Measurements from ENCODE around the gene TMEM258. TPM values are rescaled to one million over a fixed set of nuclear protein-coding genes. Genes with fewer than 3 reads are reported as not detected.

Gene TMEM258
- total RNA-seq, 1 donor from 2014 or later: 61.3 TPM

- no peaks in the 10 kb centered on the region for H3K36me3 ChIP-seq (ENCODE audit: control insufficient read depth, insufficient read depth, low read length)
- FAIRE-seq: no peak
- TF ChIP-seq, protein P1, sequence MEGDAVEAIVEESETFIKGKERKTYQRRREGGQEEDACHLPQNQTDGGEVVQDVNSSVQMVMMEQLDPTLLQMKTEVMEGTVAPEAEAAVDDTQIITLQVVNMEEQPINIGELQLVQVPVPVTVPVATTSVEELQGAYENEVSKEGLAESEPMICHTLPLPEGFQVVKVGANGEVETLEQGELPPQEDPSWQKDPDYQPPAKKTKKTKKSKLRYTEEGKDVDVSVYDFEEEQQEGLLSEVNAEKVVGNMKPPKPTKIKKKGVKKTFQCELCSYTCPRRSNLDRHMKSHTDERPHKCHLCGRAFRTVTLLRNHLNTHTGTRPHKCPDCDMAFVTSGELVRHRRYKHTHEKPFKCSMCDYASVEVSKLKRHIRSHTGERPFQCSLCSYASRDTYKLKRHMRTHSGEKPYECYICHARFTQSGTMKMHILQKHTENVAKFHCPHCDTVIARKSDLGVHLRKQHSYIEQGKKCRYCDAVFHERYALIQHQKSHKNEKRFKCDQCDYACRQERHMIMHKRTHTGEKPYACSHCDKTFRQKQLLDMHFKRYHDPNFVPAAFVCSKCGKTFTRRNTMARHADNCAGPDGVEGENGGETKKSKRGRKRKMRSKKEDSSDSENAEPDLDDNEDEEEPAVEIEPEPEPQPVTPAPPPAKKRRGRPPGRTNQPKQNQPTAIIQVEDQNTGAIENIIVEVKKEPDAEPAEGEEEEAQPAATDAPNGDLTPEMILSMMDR (IDR thresholded peaks at IDR 0.05; ENCODE audit: insufficient read depth, low read length, severe bottlenecking): no peak
- H3K27me3 ChIP-seq (ENCODE audit: control insufficient read depth, insufficient read depth, low read length): no peaks in the 10 kb centered on the region
- no peak overlapping the region for H3K4me3 ChIP-seq (ENCODE audit: low read depth, low read length)
- no peak for DNase-seq (ENCODE audit: low read depth)
These were observed 12.5 kb downstream of the TMEM258 start for GRCh38 chr11:61779666-61780525.

DNA sequence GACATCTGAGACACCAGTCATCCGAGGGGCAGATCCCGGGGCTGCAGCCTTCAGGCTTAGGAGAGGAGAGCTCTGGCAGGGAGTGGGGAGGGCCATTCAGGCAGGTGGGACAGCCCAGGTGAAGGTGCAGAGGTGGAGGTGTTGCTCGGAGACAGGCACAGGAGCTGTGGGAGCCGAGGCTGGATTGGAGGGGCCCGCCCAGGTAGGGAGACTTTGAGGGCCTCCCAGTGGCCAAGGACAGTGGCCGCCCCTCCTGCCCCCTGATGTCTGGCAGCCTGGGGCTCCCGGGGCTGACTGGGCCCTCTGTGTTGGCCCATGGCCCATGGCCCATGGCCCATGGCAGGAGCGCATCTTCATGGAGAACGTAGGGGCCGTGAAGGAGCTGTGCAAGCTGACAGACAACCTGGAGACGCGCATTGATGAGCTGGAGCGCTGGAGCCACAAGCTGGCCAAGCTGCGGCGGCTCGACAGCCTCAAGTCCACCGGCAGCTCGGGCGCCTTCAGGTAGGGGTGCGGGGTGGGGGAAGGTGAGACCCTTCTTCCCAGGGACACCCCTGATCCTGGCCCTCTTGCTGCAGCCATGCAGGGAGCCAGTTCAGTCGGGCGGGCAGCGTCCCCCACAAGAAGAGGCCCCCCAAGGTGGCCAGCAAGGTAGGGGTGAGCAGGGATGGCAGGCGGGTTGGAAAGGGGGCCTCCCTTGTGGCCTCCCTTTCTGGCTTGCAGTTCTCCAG lies 13.3 kb downstream of the TMEM258 start:
- Histone ChIP-seq H3K4me3 (ENCODE audit: low read depth, low read length) (no peak overlapping the region), H3K27me3 (ENCODE audit: control insufficient read depth, insufficient read depth, low read length) (no peaks in the 10 kb centered on the region), H3K36me3 (ENCODE audit: control insufficient read depth, insufficient read depth, low read length) (no peaks in the 10 kb centered on the region)
- no peak for DNase-seq (ENCODE audit: low read depth)
- TF ChIP-seq, protein P1 (IDR thresholded peaks at IDR 0.05; ENCODE audit: insufficient read depth, low read length, severe bottlenecking): no peak
- FAIRE-seq: no peak

GRCh38 chr11:61778357-61778886 lies 14.0 kb downstream of the TMEM258 start:
- H3K27me3 ChIP-seq (ENCODE audit: control insufficient read depth, insufficient read depth, low read length): no peaks in the 10 kb centered on the region
- no peak for DNase-seq (ENCODE audit: low read depth)
- H3K36me3 ChIP-seq (ENCODE audit: control insufficient read depth, insufficient read depth, low read length): no peaks in the 10 kb centered on the region
- H3K4me3 ChIP-seq (ENCODE audit: low read depth, low read length): no peak overlapping the region
- FAIRE-seq: no peak
- TF ChIP-seq, protein P1 (IDR thresholded peaks at IDR 0.05; ENCODE audit: insufficient read depth, low read length, severe bottlenecking): no peak

- Histone ChIP-seq H3K27me3 (ENCODE audit: control insufficient read depth, insufficient read depth, low read length) (no peaks in the 10 kb centered on the region), H3K36me3 (ENCODE audit: control insufficient read depth, insufficient read depth, low read length) (no peaks in the 10 kb centered on the region), H3K4me3 (ENCODE audit: low read depth, low read length) (no peak overlapping the region)
- TF ChIP-seq, protein P1 (IDR thresholded peaks at IDR 0.05; ENCODE audit: insufficient read depth, low read length, severe bottlenecking): no peak
- no peak for DNase-seq (ENCODE audit: low read depth)
- FAIRE-seq: no peak
These were observed 14.9 kb downstream of the TMEM258 start for GRCh38 chr11:61777234-61778090.

- Histone ChIP-seq H3K27me3 (ENCODE audit: control insufficient read depth, insufficient read depth, low read length) (no peaks in the 10 kb centered on the region), H3K36me3 (ENCODE audit: control insufficient read depth, insufficient read depth, low read length) (no peaks in the 10 kb centered on the region), H3K4me3 (ENCODE audit: low read depth, low read length) (no peak overlapping the region)
- TF ChIP-seq, protein P1 (IDR thresholded peaks at IDR 0.05; ENCODE audit: insufficient read depth, low read length, severe bottlenecking): peak; percentile 85
- DNase-seq (ENCODE audit: low read depth) (peak; percentile 55), FAIRE-seq (no peak)
These were observed 15.8 kb downstream of the TMEM258 start for GRCh38 chr11:61776561-61777075.

Measured in bronchial epithelial cell (primary cell).